T-helper 2 cell (primary cell): ENCODE measurements around the gene DNAAF6.
"Not testable (repeated sequence)": the region's sequence is repeated elsewhere in the genome, so short reads cannot be mapped to it uniquely, and the experiment has no call there.

ENCODE experiments used
- DNase-seq, 5 experiments: peaks; one replicate each; pipeline versions ENCODE4 v3.0.0 to v3.0.0-alpha.2; 2012 to 2022
- total RNA-seq, 2 donors: gene quantifications; one replicate each; lab custom pipeline; 2026; lab: John Stamatoyannopoulos, UW

Gene DNAAF6
- total RNA-seq: 0 reads per million in 2 donors

GRCh38 chrX:107205770-107206696 lies at the start of gene DNAAF6, which contains the start of gene NUP62CL:
TSS of gene DNAAF6 (plus strand) at chrX:107206611. CDS start at chrX:107212876, 6,265 bp downstream.
TSS of gene NUP62CL (minus strand) at chrX:107206433. CDS start at chrX:107175146, 31,287 bp downstream.
- DNase-seq: peak; percentile 12 to 76 (median 48)

- not testable (repeated sequence) for DNase-seq
Measured at GRCh38 chrX:107157618-107158017, 48.8 kb upstream of the DNAAF6 start.

GRCh38 chrX:107167163-107167921 lies 39.1 kb upstream of the DNAAF6 start:
- DNase-seq: no peak

- no peak for DNase-seq
Measured at GRCh38 chrX:107168257-107168656, 38.2 kb upstream of the DNAAF6 start.

- DNase-seq: no peak
Measured at GRCh38 chrX:107168712-107169111, 37.7 kb upstream of the DNAAF6 start.

- DNase-seq: no peak
Measured at GRCh38 chrX:107171369-107172102, 34.9 kb upstream of the DNAAF6 start.

GRCh38 chrX:107197319-107197718 lies 9.1 kb upstream of the DNAAF6 start:
- no peak for DNase-seq

GRCh38 chrX:107198074-107198473 lies 8.3 kb upstream of the DNAAF6 start:
- not testable (repeated sequence) for DNase-seq

- DNase-seq: no peak
Measured at GRCh38 chrX:107199491-107199890, 6.9 kb upstream of the DNAAF6 start.

- no peak for DNase-seq
Measured at GRCh38 chrX:107204068-107204605, 2.3 kb upstream of the DNAAF6 start.

GRCh38 chrX:107206697-107207065 lies 270 bp downstream of the DNAAF6 start:
- DNase-seq: no peak

- no peak for DNase-seq
Measured at GRCh38 chrX:107207089-107207488, 678 bp downstream of the DNAAF6 start.

- no peak for DNase-seq
Measured at GRCh38 chrX:107207943-107208342, 1.5 kb downstream of the DNAAF6 start.

GRCh38 chrX:107213477-107213876 lies 7.1 kb downstream of the DNAAF6 start:
- no peak for DNase-seq

GRCh38 chrX:107226757-107227156 lies 20.3 kb downstream of the DNAAF6 start:
- DNase-seq: no peak

GRCh38 chrX:107227780-107228485 lies 21.5 kb downstream of the DNAAF6 start:
- no peak for DNase-seq

GRCh38 chrX:107228486-107228819 lies 22.0 kb downstream of the DNAAF6 start:
- DNase-seq: no peak

GRCh38 chrX:107272431-107272921 lies 66.1 kb downstream of the DNAAF6 start:
- peak in 1 of 5 experiments; percentile 9 for DNase-seq

- no peak for DNase-seq
Measured at GRCh38 chrX:107273795-107274194, 67.4 kb downstream of the DNAAF6 start.

GRCh38 chrX:107288676-107289075 lies 82.3 kb downstream of the DNAAF6 start:
- no peak for DNase-seq

- no peak for DNase-seq
Measured at GRCh38 chrX:107290019-107290418, 83.6 kb downstream of the DNAAF6 start.

- DNase-seq: no peak
Measured at GRCh38 chrX:107293056-107293455, 86.6 kb downstream of the DNAAF6 start.
